HUES64 (cell line): ENCODE results near the gene CCL3.
"Not testable (repeated sequence)": the region's sequence is repeated elsewhere in the genome, so short reads cannot be mapped to it uniquely, and the experiment has no call there.

Experiments used
- H3K27ac ChIP-seq: 2 replicates; pipeline ENCODE4 v1.7.0; 2013; ENCODE audit warnings: low read depth, low read length, inconsistent platforms
- H3K27me3 ChIP-seq: 2 replicates; pipeline ENCODE4 v1.6.1; 2013; ENCODE audit warnings: mild to moderate bottlenecking, low read length; ENCODE audit not compliant: insufficient read depth
- H3K36me3 ChIP-seq: 2 replicates; pipeline ENCODE4 v1.6.1; 2013; ENCODE audit warnings: mild to moderate bottlenecking, low read length; ENCODE audit not compliant: insufficient read depth
- H3K4me1 ChIP-seq: 2 replicates; pipeline ENCODE4 v1.6.1; 2013; ENCODE audit warnings: mild to moderate bottlenecking, low read length, moderate library complexity; ENCODE audit not compliant: insufficient read depth
- H3K4me3 ChIP-seq: 2 replicates; pipeline ENCODE4 v1.5.1; 2013; ENCODE audit warnings: mild to moderate bottlenecking, low read length, moderate library complexity
- H3K9ac ChIP-seq: 2 replicates; pipeline ENCODE4 v1.6.1; 2013; ENCODE audit warnings: mild to moderate bottlenecking, low read depth, low read length
- H3K9me3 ChIP-seq: 2 replicates; pipeline ENCODE4 v1.6.1; 2013; ENCODE audit warnings: low read depth, low read length; ENCODE audit not compliant: insufficient read depth
- WGBS: fragments of 150-250, 120-280 bp; methylation state at CpG from one replicate; pipeline ENCODE4 v1.1.7; 2013; ENCODE audit warnings: missing lambda C conversion rate; 5-methylcytosine and 5-hydroxymethylcytosine counted together

The CCL3 gene

GRCh38 chr17:36113131-36113530 is 23.2 kb upstream of the CCL3 start:
- WGBS = 97% methylated on average over 1 of the region's 1 CpG
- H3K27ac ChIP-seq, H3K36me3 ChIP-seq, H3K4me3 ChIP-seq, H3K9ac ChIP-seq, H3K27me3 ChIP-seq, H3K4me1 ChIP-seq, H3K9me3 ChIP-seq: not testable (repeated sequence)

- H3K9me3 ChIP-seq = 0 out of 2 replicates have a peak, but pooled peaks cover 7% of the 10 kb centered on the region
- H3K36me3 ChIP-seq = no peaks in the 10 kb centered on the region
- no peak overlapping the region for H3K9ac ChIP-seq
- H3K4me3 ChIP-seq = no peak overlapping the region
- H3K4me1 ChIP-seq = no peaks in the 10 kb centered on the region
- no peaks in the 10 kb centered on the region for H3K27me3 ChIP-seq
- no peak overlapping the region for H3K27ac ChIP-seq
Measured at GRCh38 chr17:36112572-36112971, 22.6 kb upstream of the CCL3 start.

GRCh38 chr17:36111068-36111490 is 21.1 kb upstream of the CCL3 start:
- Histone ChIP-seq H3K27ac (no peak overlapping the region), H3K36me3 (no peaks in the 10 kb centered on the region), H3K9me3 (0 out of 2 replicates have a peak, but pooled peaks cover 7% of the 10 kb centered on the region), H3K9ac (no peak overlapping the region), H3K27me3 (no peaks in the 10 kb centered on the region), H3K4me1 (no peaks in the 10 kb centered on the region), H3K4me3 (no peak overlapping the region)
- 91% methylated on average over 4 of the region's 4 CpGs for WGBS

GRCh38 chr17:36108265-36108664 is 18.3 kb upstream of the CCL3 start:
- H3K36me3 ChIP-seq, H3K4me1 ChIP-seq, H3K9ac ChIP-seq, H3K9me3 ChIP-seq, H3K27ac ChIP-seq, H3K4me3 ChIP-seq, H3K27me3 ChIP-seq: not testable (repeated sequence)
- WGBS = 95% methylated on average over 4 of the region's 5 CpGs

- Histone ChIP-seq H3K27me3 (no peaks in the 10 kb centered on the region), H3K4me3 (no peak overlapping the region), H3K9ac (no peak overlapping the region), H3K9me3 (0 out of 2 replicates have a peak, but pooled peaks cover 7% of the 10 kb centered on the region), H3K27ac (no peak overlapping the region), H3K36me3 (no peaks in the 10 kb centered on the region), H3K4me1 (no peaks in the 10 kb centered on the region)
- 100% methylated on average over 2 of the region's 3 CpGs for WGBS
Measured at GRCh38 chr17:36107660-36108059, 17.7 kb upstream of the CCL3 start.

- Histone ChIP-seq H3K4me3 (no peak overlapping the region), H3K27ac (no peak overlapping the region), H3K4me1 (no peaks in the 10 kb centered on the region), H3K27me3 (no peaks in the 10 kb centered on the region), H3K9ac (no peak overlapping the region), H3K9me3 (no peaks in the 10 kb centered on the region), H3K36me3 (no peaks in the 10 kb centered on the region)
- WGBS = 95% methylated on average over 6 of the region's 6 CpGs
Measured at GRCh38 chr17:36106493-36106835, 16.5 kb upstream of the CCL3 start.

- no peak overlapping the region for H3K4me3 ChIP-seq
- H3K36me3 ChIP-seq = no peaks in the 10 kb centered on the region
- H3K4me1 ChIP-seq = no peaks in the 10 kb centered on the region
- 90% methylated on average over 4 of the region's 5 CpGs for WGBS
- H3K27ac ChIP-seq = no peak overlapping the region
- H3K9ac ChIP-seq = no peak overlapping the region
- no peaks in the 10 kb centered on the region for H3K9me3 ChIP-seq
- H3K27me3 ChIP-seq = no peaks in the 10 kb centered on the region
Measured at GRCh38 chr17:36105781-36106492, 16.0 kb upstream of the CCL3 start.

- H3K9ac ChIP-seq = no peak overlapping the region
- no peaks in the 10 kb centered on the region for H3K27me3 ChIP-seq
- no peaks in the 10 kb centered on the region for H3K4me1 ChIP-seq
- H3K9me3 ChIP-seq = no peaks in the 10 kb centered on the region
- no peak overlapping the region for H3K4me3 ChIP-seq
- no peak overlapping the region for H3K27ac ChIP-seq
- H3K36me3 ChIP-seq = no peaks in the 10 kb centered on the region
- 92% methylated on average over 4 of the region's 4 CpGs for WGBS
Measured at GRCh38 chr17:36104701-36105181, 14.8 kb upstream of the CCL3 start.

GRCh38 chr17:36104246-36104645 is 14.3 kb upstream of the CCL3 start:
- H3K9ac ChIP-seq, H3K4me3 ChIP-seq, H3K36me3 ChIP-seq, H3K4me1 ChIP-seq, H3K27me3 ChIP-seq, H3K9me3 ChIP-seq, H3K27ac ChIP-seq: not testable (repeated sequence)
- WGBS = 70% methylated on average over 2 of the region's 7 CpGs

- H3K4me1 ChIP-seq, H3K4me3 ChIP-seq, H3K9ac ChIP-seq, H3K27me3 ChIP-seq, H3K9me3 ChIP-seq, H3K27ac ChIP-seq, H3K36me3 ChIP-seq: not testable (repeated sequence)
- 93% methylated on average over 6 of the region's 6 CpGs for WGBS
Measured at GRCh38 chr17:36103401-36103975, 13.5 kb upstream of the CCL3 start, which contains the start of gene CCL4. Gene CCL4, plus strand, starts transcription at chr17:36103827. Its CDS starts 79 bp downstream, at chr17:36103906.

GRCh38 chr17:36099004-36099403 is 9.1 kb upstream of the CCL3 start:
- 90% methylated on average over 1 of the region's 1 CpG for WGBS
- not testable (repeated sequence) for H3K9ac ChIP-seq, H3K4me1 ChIP-seq, H3K27ac ChIP-seq, H3K4me3 ChIP-seq, H3K36me3 ChIP-seq, H3K9me3 ChIP-seq, H3K27me3 ChIP-seq
